GM03348 (cell line): ENCODE measurements around the gene LEF1.
"Not testable (repeated sequence)": the region's sequence is repeated elsewhere in the genome, so short reads cannot be mapped to it uniquely, and the experiment has no call there.

Source experiments
- DNase-seq: peaks from one replicate; pipeline ENCODE4 v3.0.0; 2012; ENCODE audit warnings: low spot score

The LEF1 gene

DNA sequence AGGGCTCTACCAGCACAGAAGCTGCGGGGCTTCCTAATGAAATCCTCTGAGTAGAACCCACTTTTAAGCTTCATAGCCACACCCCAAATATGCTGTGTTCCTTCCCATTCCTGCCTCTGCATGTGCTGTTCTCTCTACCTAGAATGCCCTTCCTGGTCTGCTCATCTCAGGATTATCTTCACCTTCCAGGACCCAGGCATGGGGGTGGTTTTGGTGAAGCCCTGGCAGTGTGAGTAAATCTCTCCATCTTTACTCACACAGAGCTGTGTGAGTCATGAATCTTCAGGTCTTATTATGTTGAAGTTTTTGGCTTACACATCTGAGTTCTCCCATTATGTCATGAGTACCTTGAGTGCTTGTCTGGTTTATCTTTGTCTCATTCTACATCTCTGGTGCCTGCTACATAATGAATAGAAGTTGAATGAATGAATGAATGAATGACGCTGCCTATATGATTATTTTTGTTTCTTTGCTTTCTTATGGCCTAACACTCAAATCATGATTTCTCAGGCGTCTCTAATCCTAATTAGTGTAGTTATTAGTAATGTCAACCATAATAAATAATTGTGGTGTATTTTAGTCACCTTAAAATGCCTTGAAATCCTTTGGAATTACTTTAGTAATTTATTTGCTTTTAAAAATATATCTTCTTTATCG is 137.2 kb downstream of the LEF1 start:
- no peak for DNase-seq

DNA sequence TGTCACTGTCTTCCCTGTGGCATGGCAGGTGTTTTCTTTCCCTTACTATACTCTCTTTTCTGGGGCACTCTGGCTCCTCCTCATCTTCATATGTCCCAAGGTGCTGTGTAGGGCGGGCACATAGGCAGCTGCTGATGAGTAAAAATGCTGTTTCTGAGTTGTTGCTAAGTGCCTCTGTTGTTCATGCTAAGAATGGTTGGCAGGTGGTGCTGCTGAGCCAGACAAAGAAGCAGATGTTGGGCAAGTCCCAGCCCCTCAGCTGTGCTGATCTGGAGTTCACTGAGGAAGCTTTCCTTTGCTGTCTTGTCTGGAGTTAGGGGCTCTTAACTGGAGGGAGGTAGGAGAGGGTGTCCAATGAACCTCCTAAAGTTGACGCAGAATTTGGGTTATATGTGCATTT is 138.4 kb downstream of the LEF1 start:
- peak; percentile 79 for DNase-seq

DNA sequence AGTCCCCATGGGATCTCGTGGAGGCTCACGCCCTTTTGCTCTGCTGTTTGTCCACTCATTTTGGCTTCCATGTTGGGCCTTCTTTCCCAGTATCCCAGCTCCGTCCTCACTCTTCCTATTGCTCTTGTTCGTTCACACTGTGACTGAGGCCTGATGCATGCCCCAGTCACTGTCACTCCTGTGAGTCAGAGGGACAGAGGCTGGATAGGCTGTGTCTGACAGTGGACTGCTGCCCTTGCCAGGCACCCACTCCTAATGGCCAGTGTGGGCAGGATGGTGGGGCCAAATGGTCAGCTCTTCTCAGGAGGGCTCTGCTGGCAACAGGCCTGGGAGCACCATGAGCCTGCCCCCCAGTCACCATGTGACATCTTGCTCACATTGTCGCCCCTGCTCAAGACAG is 139.0 kb downstream of the LEF1 start:
- DNase-seq: peak; percentile 31

DNA sequence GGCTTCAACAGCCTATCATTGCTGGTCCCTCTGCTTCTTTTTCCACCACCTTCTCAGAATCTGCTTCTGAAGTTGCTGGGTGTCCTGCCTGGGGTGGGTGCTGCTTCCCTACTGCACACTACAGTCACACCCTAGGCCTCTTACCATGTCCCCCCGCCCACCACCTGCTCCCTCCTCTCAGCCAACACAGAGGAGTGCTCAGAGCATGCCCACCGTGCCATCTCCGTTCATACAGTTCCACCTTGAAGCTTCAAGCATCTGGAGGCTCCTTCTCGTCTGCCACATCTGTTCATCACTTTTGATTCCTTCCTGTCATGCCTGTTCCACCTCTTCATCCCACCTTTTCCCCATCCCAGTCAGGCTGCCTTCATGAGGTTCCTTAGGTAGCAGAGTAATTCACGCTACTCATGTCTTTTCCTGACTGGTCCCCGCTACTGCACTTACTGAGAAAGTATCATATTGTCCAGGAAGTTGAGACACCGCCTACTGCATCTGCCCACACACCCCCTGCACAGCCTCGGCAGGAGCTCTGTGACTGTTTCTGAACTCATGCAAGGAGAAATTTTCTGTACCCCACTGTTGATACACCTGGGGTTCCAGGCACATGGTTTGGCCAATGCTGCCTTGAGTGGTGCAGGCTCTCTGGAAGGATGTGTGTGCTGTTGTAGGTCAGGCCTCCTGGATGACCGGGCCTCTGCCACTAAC is 139.6 kb downstream of the LEF1 start:
- DNase-seq: no peak

DNA sequence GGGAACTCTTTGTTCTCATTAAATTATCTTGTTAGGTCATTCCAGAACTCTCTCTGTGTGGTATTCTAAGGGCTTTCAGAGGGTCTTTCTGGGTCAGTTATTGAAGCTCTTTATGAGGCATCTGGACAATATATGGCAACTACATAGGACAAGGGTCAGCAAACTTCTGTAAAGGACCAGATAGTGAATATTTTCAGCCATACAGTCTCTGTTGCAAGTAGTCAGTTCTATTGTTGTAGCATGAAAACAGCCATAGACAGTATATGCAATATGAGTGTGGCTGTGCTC is 143.9 kb downstream of the LEF1 start:
- DNase-seq: no peak

DNA sequence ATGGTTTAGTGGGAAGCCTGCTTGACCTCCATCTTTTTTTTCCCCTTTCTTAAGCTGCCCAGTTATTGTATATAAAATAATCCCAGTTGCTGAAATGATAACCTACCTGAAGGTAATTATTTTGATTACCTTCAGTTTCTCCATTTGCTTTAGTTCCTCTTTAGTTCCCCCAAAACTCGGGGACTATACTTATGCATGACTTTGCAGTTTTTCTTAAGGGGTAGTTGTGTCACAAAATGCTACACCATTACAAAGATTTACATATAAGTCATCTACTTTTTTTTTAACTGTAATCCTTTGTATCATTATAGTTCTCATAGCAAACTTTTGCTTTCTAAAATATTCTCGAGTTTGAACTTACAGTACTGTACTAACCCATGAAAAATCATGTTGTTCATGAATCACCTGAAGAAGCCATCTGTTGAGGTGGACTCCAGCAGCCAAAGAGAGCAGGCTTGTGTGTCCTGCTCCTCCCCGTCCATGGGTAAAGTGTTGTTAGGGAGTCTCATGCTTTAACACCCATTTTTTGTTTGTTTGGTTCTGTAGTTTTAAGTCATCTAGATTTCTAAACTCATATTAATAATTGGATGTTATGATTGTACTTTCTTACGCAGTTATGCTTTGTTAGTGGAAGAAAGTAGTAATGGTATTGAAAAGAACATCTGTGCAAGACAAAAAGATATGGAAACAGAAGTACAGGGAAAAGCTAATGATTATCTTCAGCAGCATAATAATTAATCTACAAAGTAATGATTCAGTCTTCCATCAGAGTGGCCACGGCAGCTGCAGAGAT is 144.5 kb downstream of the LEF1 start:
- DNase-seq: no peak

DNA sequence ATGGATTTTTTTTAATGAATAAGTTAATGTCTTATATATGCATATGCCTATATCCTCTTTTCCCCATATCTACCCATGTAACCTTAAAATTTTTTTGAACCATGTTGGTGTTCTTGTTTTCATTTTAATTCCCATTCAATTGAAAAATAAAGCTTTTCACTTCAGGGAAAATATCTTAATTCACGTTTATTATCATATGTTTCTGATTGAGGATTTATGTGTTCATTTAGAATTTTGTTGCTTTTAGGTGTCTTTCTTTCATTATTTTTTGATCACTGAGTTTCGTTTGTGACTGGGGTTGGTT is 149.9 kb downstream of the LEF1 start:
- no peak for DNase-seq

DNA sequence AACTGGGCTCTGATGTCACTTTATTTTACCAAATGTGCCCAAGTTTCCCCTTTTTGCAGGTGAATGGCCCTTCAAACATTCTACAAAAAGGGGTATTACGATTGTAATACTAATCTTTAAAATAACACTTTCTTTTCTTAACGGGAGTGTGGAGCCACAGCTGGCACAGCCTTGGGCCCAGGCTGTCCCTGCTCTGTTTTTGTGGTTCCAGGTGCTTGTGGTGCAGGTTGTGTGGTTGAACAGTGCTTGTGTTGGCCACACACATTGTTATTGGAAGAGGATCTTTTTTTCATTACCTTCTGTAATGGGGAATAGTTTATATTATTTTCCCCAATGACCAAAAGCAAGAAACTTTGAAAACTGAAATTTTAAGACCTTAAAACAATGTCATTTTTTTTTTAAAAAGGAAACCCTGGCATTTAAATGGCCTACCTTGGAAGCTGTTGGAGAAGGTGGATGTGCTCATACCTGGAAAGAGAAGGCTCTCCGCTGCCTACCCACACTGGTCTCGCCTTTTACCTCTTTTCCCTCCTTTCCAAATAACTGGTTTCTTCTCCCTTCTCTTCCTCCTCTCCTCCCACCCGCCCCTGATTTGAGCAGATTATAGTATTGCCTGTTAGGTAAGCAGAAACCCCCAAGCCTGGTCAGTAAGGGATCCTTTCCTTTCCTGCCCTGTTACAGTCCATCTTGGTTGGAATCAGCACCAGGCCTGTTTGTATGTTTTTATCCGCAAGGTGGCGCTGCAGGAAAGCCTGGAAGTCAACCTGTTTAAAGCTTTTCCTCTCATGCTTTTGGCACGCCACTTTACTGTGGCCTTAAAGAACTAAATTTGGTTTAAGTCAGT is 150.5 kb downstream of the LEF1 start:
- DNase-seq: peak; percentile 83

DNA sequence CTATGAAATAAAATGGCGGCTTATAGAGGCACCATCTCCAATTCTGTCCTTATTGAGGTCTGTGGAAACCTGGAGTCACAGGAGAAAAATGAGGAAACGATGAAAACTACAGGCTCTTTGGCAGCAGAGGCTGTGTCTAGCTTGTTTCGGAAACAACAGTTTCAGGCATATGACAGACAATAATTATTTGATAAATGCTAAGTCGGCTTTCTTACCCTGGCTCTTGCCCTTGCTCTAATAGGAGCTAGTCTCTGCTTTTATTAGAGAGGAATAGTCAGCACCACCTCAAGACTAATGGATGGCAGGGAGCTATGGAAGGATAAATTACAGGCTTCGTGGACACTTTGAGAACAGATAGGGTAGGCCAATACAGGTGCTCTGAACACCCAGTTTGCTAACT is 154.8 kb downstream of the LEF1 start:
- DNase-seq: no peak

DNA sequence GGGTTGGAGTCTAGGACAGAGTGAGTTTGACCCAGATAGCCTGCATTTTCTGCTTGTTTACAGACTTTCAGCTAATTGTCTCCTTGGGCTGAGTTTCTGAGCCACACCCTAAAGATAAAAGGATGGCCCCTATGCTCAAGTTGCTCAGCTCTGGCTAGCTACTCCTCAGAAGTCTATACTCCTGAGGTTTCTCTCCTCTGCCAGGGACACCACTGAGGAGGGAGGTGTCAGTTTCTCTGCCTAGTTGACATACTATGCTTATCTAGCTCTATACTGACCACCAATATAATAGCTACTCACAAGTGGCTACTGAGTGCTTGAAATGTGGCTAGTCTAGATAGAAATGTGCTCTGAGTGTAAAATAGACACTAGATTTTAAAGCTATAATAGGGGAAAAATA is 155.4 kb downstream of the LEF1 start:
- DNase-seq: no peak

DNA sequence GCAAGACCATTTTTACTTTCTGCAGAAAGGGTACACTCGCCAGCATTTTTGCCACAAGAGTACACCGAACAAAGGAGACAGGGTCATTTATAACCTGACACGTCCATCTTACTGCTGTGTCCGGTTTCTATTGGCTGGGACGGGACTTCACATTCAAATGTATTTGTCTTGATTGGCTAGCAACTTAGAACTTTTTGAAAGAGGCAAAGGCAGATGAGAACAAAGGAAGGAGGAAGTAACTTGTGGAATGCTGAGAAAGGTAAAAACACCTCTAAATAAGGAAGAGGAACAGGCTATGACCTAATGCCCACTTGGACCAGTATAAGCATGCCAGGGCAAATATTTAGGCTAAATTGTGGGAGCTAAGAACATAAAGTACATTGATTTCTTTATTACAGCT is 156.3 kb downstream of the LEF1 start:
- not testable (repeated sequence) for DNase-seq

DNA sequence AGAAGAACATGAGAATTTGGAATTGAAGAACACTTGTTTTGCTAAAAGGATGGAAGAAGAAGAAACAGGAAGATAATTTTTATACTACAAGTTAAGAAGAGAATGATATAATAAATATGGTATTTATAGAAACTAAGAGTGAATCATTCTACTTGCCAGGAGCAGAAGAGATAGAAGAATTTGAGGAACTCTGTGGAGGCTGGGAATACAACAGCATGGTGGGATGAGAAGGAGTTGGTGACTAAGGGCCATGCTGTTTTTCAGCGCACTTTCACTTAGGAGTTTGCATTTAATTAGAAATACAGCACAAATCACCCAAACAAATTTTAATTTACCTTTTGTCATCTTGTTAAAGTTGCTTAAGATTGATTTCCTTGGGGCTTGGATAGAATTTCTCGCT is 158.6 kb downstream of the LEF1 start:
- peak; percentile 84 for DNase-seq

DNA sequence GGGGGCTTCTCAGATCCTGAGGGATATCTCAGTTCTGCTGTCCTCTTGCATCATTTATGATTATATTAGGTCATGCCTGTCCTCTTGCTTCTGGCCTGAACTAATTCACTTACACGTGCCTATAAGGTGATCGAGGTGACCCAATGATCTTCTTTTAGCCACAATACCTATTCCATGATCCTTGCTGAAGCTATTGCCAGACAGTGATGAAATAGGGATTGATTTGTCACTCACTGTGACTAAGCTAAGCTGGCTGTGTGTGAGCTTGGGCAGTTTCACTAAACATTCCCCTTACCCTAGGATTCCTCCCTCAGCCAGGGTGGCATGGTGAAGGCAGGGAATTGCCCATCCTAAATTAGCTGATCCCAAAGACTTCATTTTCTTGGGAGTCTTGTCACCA is 160.0 kb downstream of the LEF1 start:
- peak; percentile 54 for DNase-seq

DNA sequence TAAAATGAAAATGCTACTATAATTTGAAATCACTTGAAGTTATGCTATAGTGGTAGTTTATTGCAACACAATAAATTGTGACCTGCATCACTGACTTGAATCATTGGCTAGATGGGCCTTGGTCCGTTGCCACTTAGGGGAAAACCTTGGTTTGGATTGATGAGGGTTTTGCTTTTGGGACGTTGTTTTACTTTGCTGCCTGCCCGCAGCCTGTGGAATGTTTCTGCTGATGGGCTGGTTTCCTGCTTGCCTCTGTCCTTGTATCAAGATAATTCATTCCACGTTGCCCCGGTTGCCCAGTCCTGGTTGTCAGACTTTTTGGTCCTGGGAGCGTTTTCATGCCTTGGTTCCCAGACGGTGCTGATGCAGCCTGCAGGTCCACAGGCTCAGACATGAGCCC is 160.7 kb downstream of the LEF1 start:
- DNase-seq: no peak

DNA sequence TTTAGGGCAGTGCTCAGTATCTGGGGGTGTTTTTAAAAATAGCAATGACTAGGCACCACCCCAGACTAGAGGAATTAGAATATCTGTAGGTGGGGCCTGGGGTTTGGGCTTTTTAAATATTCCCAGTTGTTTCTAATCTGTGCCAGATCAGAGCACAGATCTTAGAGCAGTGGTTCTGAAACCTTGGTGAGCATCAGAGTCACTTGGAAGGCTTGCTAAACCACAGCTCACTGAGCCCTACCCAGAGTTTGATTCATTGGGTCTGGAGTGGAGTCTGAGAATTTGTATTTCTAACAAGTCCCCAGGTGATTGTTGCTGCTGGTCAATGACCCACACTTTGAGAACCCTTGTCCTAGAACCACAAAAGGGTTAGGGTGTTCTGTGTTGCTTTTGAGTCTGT is 162.4 kb downstream of the LEF1 start:
- DNase-seq: no peak

DNA sequence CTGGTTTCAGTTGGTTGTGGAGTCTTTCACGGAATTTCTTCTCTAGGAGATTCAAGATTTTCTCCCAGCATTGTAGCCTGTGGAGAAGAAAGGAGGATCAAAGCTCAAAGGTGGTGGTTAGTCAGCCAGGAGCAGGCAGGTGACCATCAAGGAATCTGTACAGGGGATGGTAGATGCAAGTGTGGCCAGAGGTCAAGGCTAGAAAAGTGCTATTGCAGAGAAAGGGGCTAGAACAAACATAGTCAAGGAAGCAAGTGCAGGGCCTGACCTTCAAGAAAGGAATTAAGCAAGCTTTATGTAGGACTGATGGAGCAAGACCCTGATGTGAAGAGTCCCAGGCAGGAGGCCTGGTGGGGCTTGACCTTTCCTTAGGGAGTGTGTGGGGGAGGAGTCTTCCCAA is 162.9 kb downstream of the LEF1 start:
- DNase-seq: no peak

DNA sequence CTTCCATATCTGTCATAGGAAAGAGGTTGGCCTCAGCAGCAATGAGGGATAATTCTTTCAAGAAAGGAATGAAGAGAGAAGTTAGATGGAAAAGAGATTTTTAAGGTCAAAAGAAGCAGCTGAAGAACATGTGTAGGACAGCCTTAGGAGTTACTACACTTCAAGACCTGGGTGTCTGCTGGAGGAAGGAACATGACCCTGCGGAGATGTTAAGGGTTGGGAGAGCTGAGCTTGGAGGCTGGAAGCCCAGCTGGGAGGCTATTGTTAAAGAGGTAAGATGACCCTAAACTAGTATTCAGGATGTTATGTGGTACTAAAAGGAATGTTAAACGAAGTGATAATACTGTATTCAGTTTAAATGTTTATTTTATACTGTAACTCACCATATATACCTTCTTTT is 164.1 kb downstream of the LEF1 start:
- no peak for DNase-seq

DNA sequence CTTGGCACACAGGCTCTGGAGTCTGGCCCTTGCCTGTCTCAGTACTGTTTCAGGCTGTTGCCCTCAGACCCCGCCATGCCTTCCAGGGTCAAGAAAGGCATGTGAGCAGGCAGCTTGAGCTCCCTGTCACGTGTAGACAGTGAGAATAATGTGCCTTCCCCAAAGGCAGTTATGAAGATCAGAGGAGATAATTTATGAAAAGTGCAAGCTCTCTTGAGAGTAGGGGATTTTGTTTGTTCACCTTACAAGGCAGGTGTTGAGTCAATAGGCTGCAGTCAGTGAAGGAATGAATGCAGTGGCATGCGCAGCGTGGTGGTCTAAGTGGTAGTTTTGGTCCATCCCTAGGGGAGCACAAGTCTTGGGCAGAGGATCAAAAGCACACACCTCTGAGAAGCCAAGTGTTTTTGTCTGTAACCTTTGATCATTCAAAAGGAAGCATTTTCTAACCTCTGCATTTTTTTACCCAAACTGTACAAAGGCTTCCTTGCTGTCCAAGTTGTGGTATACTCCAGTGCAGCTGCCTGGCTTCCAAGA is 164.7 kb downstream of the LEF1 start:
- DNase-seq: no peak

DNA sequence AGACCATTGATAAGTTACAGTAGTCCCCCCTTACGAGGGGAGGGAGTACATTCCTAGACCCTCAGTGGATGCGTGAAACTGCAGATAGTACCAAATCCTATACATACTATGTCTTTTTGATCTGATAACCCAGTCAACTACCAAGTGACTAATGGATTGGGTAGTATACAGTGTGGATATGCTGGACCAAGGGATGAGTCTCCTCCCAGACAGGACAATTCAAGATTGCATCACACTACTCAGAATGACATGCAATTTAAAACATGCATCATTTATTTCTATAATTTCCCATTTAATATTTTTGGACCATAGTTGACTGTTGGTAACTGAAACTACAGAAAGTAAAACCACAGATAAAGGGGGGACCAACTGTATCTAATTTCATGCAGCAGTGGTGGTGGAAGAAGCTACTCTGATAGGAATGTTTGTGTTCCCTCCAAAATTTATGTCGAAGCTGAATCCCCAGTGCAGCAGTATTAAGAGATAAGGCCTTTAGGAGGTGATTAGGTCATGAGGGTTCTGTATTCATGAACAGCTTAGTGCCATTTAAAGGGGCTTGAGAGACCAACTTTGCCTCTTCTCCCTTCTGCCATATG is 167.1 kb downstream of the LEF1 start:
- no peak for DNase-seq

DNA sequence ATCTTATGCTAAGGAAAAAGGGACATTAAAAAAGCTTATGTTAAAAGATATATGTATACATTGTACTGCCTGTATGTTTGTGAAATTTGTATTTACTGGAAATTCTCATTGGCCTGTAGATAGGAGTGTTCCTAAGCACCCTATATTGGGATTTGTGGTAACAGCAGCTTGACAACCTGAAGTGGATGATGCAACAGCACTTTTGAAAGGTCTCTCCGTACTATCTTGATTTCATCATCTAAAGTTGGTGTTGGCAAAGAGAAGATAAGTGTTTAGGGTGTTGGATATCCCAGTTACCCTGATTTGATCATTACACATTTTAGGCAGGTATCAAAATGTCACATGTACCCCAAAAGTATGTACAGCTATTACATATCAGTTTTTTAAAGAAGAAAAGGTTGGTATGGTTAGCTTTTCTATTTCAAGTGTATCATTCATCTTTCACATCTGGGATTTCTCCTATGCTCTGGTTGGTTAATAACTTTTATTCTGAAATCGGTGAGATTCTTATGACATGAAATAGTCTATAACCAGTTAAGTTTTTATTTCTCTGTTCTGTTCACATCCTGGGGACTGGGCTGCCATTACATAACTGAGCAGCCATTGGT is 168.7 kb downstream of the LEF1 start:
- DNase-seq: no peak

DNA sequence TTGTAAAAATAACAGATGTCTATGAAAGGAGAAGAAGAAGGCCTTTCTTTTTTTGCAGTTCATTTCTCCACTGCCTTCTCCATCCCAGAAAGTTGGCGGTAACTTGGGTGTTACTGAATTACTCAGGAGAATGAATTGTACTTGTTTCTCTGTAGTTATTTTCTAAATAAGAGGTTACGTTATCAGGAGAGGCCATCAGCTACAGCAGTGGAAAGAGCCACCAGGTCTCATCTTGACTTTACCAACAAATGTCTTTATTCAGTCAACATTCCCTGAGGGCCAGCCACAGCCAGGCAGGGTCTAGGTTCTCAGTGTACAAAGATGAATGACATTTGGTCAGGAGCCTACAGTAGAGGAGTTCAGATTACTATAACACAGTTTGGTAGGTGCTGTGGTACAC is 170.9 kb downstream of the LEF1 start:
- no peak for DNase-seq
